ENCODE data around the gene TMEM114. TPM values are rescaled to one million over a fixed set of nuclear protein-coding genes. Genes with fewer than 3 reads are reported as not detected.

The TMEM114 gene
- polyA plus RNA-seq, 1 donor (not counting 4 experiments of a cell fraction or from before 2014, with no cell fraction given): not detected

DNA sequence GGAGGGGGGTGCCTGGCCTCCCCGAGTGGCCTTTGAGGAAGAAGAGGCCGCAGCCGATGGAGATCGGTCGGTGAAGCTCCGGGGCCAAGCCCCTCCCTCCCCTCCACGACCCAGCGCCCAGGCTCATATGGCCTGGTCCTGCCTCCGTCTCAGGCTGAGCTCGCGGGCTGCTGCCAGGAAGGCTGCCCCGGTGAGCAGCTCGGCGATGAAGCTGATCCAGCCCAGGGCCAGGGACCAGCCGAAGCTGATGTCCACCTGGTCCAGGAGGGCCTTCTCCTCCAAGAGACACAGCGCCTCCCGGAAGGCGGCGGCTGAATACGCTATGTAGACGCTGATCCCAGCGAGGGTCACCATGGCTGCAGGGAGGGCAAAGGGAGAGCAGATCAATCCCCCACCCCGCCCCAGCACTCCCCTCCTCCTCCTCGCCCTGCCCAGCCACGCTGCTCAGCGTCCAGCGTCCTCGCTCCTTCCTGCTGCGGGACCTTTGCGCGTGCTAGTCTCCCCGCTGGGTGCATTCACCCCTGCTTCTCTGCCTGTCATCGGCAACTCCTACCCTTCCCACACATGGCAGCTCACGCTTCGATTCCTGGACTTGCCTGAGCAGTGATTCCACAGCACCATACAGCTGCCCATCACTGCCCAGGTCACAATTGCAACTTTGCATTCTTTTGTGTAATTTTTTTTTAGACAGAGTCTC, 20.5 kb downstream of the TMEM114 start:
- H3K36me3 ChIP-seq (ENCODE audit: control insufficient read depth in 2 of 2, extremely low read depth in 1 of 2, insufficient read depth in 2 of 2, low read length in 2 of 2): no peaks in the 10 kb centered on the region
- no peaks in the 10 kb centered on the region for H3K9me1 ChIP-seq (ENCODE audit: control insufficient read depth, extremely low read depth, insufficient read depth, low read length)
- TF ChIP-seq, protein P1, sequence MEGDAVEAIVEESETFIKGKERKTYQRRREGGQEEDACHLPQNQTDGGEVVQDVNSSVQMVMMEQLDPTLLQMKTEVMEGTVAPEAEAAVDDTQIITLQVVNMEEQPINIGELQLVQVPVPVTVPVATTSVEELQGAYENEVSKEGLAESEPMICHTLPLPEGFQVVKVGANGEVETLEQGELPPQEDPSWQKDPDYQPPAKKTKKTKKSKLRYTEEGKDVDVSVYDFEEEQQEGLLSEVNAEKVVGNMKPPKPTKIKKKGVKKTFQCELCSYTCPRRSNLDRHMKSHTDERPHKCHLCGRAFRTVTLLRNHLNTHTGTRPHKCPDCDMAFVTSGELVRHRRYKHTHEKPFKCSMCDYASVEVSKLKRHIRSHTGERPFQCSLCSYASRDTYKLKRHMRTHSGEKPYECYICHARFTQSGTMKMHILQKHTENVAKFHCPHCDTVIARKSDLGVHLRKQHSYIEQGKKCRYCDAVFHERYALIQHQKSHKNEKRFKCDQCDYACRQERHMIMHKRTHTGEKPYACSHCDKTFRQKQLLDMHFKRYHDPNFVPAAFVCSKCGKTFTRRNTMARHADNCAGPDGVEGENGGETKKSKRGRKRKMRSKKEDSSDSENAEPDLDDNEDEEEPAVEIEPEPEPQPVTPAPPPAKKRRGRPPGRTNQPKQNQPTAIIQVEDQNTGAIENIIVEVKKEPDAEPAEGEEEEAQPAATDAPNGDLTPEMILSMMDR (optimal IDR thresholded peaks at IDR 0.05 in 1 of 3, IDR thresholded peaks at IDR 0.05 in 1 of 3, conservative IDR thresholded peaks at IDR 0.05 in 1 of 3; ENCODE audit: extremely low read depth in 1 of 3, insufficient read depth in 2 of 3, low read length in 3 of 3): no peak
- no peak for TF ChIP-seq EZH2 (IDR thresholded peaks at IDR 0.05; ENCODE audit: low read length)
- H3K9me3 ChIP-seq (ENCODE audit: control insufficient read depth, low read depth, low read length): no peaks in the 10 kb centered on the region
- H4K20me1 ChIP-seq (ENCODE audit: control insufficient read depth, extremely low read depth, insufficient read depth, low read length): no peaks in the 10 kb centered on the region
- H3K79me2 ChIP-seq (ENCODE audit: control insufficient read depth, insufficient read depth, low read length): no peaks in the 10 kb centered on the region
- no peak overlapping the region for H3K4me2 ChIP-seq (ENCODE audit: control insufficient read depth, extremely low read depth, insufficient read depth, low read depth, low read length)
- FAIRE-seq (no peak), DNase-seq (ENCODE audit: low read depth, low spot score) (no peak)
- peaks cover 9% of the 10 kb centered on the region for H3K27me3 ChIP-seq (ENCODE audit: control insufficient read depth, extremely low read depth, insufficient read depth, low read length)
- H3K4me1 ChIP-seq (ENCODE audit: control insufficient read depth, extremely low read depth, insufficient read depth, low read length): peaks cover 4% of the 10 kb centered on the region
- dilution Hi-C loops (cut with MboI; ENCODE audit: extremely low pct_ligation_motif_present, low sequenced_read_pairs): no loop called here
- no peak overlapping the region for H3K9ac ChIP-seq (ENCODE audit: control insufficient read depth, extremely low read depth, insufficient read depth, low read length)
- H3K27ac ChIP-seq (ENCODE audit: control insufficient read depth, insufficient read depth, low read length): no peak overlapping the region
- no peak overlapping the region for H3K4me3 ChIP-seq (ENCODE audit: control insufficient read depth in 2 of 3, extremely low read depth in 1 of 3, insufficient read depth in 2 of 3, low read depth in 1 of 3, low read length in 3 of 3)
- H2AFZ ChIP-seq (ENCODE audit: control insufficient read depth, low read length): no peak overlapping the region

DNA sequence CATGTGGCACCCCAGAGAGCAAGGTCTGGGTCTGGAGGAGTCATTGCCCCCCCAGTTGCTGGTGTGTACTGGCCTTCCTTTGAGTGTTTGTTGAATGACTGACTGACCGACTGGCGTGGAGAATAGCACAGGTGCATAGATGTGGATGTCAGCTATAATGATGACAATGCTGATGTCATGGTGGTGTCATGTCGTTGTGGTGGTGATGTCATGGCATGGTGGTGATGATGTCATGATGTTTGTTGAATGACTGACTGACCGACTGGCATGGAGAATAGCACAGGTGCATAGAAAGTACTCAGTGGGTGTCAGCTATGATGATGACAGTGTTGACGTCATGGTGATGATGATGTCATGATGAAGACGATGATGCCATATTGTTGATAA, 22.1 kb downstream of the TMEM114 start:
- H3K4me1 ChIP-seq (ENCODE audit: control insufficient read depth, extremely low read depth, insufficient read depth, low read length): peaks cover 4% of the 10 kb centered on the region

More for the DNA sequence above, 22.1 kb downstream of the TMEM114 start:
- Histone ChIP-seq H3K9me1 (ENCODE audit: control insufficient read depth, extremely low read depth, insufficient read depth, low read length) (no peaks in the 10 kb centered on the region), H3K79me2 (ENCODE audit: control insufficient read depth, insufficient read depth, low read length) (no peaks in the 10 kb centered on the region), H2AFZ (ENCODE audit: control insufficient read depth, low read length) (no peak overlapping the region), H3K9ac (ENCODE audit: control insufficient read depth, extremely low read depth, insufficient read depth, low read length) (no peak overlapping the region), H3K4me2 (ENCODE audit: control insufficient read depth, extremely low read depth, insufficient read depth, low read depth, low read length) (no peak overlapping the region), H3K27ac (ENCODE audit: control insufficient read depth, insufficient read depth, low read length) (no peak overlapping the region), H3K4me3 (ENCODE audit: control insufficient read depth in 2 of 3, extremely low read depth in 1 of 3, insufficient read depth in 2 of 3, low read depth in 1 of 3, low read length in 3 of 3) (no peak overlapping the region), H3K27me3 (ENCODE audit: control insufficient read depth, extremely low read depth, insufficient read depth, low read length) (peaks cover 9% of the 10 kb centered on the region), H4K20me1 (ENCODE audit: control insufficient read depth, extremely low read depth, insufficient read depth, low read length) (no peaks in the 10 kb centered on the region), H3K9me3 (ENCODE audit: control insufficient read depth, low read depth, low read length) (no peaks in the 10 kb centered on the region), H3K36me3 (ENCODE audit: control insufficient read depth in 2 of 2, extremely low read depth in 1 of 2, insufficient read depth in 2 of 2, low read length in 2 of 2) (no peaks in the 10 kb centered on the region)
- TF ChIP-seq EZH2 (IDR thresholded peaks at IDR 0.05; ENCODE audit: low read length): no peak
- TF ChIP-seq, protein P1 (optimal IDR thresholded peaks at IDR 0.05 in 1 of 3, IDR thresholded peaks at IDR 0.05 in 1 of 3, conservative IDR thresholded peaks at IDR 0.05 in 1 of 3; ENCODE audit: extremely low read depth in 1 of 3, insufficient read depth in 2 of 3, low read length in 3 of 3): no peak
- dilution Hi-C loops (cut with MboI; ENCODE audit: extremely low pct_ligation_motif_present, low sequenced_read_pairs): no loop called here
- no peak for DNase-seq (ENCODE audit: low read depth, low spot score)
- no peak for FAIRE-seq

Data from keratinocyte (primary cell).